T-helper 1 cell treated with Interleukin-12 subunit alpha and Interleukin-12 subunit beta and Interleukin-4 antibody, amounts not matched to agents 30 μg/mL and 1 μg/mL, for 36 hours (primary cell): Measurements from ENCODE around the gene DENND1A.
"Not testable (repeated sequence)": the region's sequence is repeated elsewhere in the genome, so short reads cannot be mapped to it uniquely, and the experiment has no call there.

Experiments
- H3K27ac Mint-ChIP-seq: one replicate; pipeline ENCODE4 v1.8.0; 2021; ENCODE audit warnings: mild to moderate bottlenecking, mixed read lengths
- H3K27me3 Mint-ChIP-seq: one replicate; pipeline ENCODE4 v1.8.0; 2021; ENCODE audit warnings: low read depth, mixed read lengths
- H3K36me3 Mint-ChIP-seq: one replicate; pipeline ENCODE4 v1.8.0; 2021; ENCODE audit warnings: low read depth, mixed read lengths
- H3K4me1 Mint-ChIP-seq: one replicate; pipeline ENCODE4 v1.8.0; 2021; ENCODE audit warnings: low read depth, mixed read lengths
- H3K4me3 Mint-ChIP-seq: one replicate; pipeline ENCODE4 v1.8.0; 2021; ENCODE audit warnings: mild to moderate bottlenecking, moderate library complexity, mixed read lengths
- H3K9me3 Mint-ChIP-seq: one replicate; pipeline ENCODE4 v1.8.0; 2021; ENCODE audit warnings: mixed read lengths

The DENND1A gene

DNA sequence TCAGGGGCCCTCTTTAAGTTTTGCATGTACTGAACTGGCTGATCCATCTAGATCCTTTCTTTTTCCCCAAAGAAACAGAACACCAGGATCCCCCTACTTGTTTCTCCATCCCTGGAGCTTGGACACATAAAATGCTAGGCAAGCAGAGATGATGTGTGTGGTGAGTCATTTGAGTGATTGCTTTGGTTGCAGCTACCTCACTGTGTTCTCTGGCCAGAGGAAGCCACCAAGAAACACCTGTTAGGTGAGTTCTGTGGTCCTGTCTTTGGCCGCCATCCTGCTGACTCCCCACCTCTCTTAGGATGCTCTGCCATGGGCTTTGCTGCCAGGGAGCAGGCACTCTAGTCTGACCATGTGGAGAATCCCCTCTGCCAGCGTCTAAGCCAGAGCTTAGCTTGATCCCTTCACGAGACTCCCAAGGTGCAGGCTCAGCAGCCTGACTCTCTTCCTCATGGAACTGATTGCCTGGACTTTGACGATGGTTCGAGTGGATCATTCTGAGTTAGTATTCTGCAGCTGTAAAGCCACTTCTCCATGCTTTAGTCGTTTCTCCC lies 27.3 kb upstream of the DENND1A start:
- Mint-ChIP-seq H3K9me3 (no peaks in the 10 kb centered on the region), H3K4me3 (no peak overlapping the region), H3K27me3 (peaks cover 11% of the 10 kb centered on the region), H3K36me3 (no peaks in the 10 kb centered on the region), H3K27ac (no peak overlapping the region), H3K4me1 (no peaks in the 10 kb centered on the region)

DNA sequence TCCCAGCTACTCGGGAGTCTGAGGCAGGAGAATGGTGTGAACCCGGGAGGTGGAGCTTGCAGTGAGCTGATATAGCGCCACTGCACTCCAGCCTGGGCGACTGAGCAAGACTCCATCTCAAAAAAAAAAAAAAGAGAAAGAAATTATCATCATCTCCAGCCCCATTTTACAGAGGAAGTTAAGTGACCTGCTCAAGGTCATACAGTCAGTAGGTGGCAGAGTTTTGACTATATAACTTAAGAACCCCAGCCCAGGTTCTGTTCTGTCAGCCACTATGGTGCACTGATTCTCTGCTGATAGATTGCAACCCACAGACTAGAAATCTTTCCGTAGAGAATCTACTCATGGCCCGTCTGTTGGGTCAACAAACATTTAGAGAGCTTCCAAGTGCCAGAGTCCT lies 25.7 kb upstream of the DENND1A start:
- H3K36me3 Mint-ChIP-seq = no peaks in the 10 kb centered on the region
- H3K27ac Mint-ChIP-seq = no peak overlapping the region
- peaks cover 11% of the 10 kb centered on the region for H3K27me3 Mint-ChIP-seq
- H3K4me1 Mint-ChIP-seq = no peaks in the 10 kb centered on the region
- no peak overlapping the region for H3K4me3 Mint-ChIP-seq
- no peaks in the 10 kb centered on the region for H3K9me3 Mint-ChIP-seq

DNA sequence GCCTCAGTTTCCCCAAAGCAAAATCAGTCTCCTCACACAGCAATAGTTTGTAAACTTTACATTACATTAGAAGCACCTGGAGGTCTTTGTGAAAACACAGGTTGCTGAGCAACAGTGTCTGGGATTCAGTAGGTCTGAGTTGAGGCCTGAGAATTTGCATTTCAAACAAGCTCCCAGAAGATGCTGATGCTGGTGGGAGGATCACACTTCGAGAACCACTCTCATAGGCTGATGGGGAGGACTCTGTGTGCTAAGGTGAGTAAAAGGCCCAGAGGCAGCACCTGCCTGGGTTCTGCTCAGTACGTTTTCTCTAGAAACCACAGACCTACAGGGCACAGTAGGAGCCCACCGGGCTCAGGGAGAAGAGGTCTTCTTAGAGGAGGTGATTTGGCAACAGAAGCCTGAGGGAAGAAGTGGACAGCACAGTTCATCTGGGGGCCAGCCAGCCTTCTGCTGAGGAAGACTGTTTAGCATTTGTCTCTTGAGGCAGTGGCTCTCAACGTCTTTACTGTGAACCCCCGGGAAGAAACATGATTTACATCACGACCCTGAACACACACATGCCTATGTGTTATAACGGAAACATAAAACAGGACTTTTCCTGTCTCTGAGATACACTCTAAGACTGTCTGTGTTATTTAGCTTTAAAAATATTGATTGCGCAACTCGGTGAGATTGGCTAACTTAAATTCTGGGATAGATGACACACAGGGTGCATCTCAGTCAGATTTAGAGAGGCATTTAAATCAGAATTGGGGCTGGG lies 24.8 kb upstream of the DENND1A start:
- no peaks in the 10 kb centered on the region for H3K9me3 Mint-ChIP-seq
- H3K4me1 Mint-ChIP-seq = no peaks in the 10 kb centered on the region
- no peak overlapping the region for H3K27ac Mint-ChIP-seq
- peaks cover 4% of the 10 kb centered on the region for H3K27me3 Mint-ChIP-seq
- H3K4me3 Mint-ChIP-seq = no peak overlapping the region
- H3K36me3 Mint-ChIP-seq = no peaks in the 10 kb centered on the region

- H3K27ac Mint-ChIP-seq = no peak overlapping the region
- H3K4me1 Mint-ChIP-seq = no peaks in the 10 kb centered on the region
- no peak overlapping the region for H3K4me3 Mint-ChIP-seq
- no peaks in the 10 kb centered on the region for H3K9me3 Mint-ChIP-seq
- H3K27me3 Mint-ChIP-seq = peaks cover 4% of the 10 kb centered on the region
- no peaks in the 10 kb centered on the region for H3K36me3 Mint-ChIP-seq
Observed at GRCh38 chr9:123952641-123953495, 22.9 kb upstream of the DENND1A start.

GRCh38 chr9:123948286-123948685 lies 18.4 kb upstream of the DENND1A start:
- Mint-ChIP-seq H3K4me3 (no peak overlapping the region), H3K9me3 (no peaks in the 10 kb centered on the region), H3K27ac (no peak overlapping the region), H3K36me3 (no peaks in the 10 kb centered on the region), H3K27me3 (peaks cover 4% of the 10 kb centered on the region), H3K4me1 (no peaks in the 10 kb centered on the region)

DNA sequence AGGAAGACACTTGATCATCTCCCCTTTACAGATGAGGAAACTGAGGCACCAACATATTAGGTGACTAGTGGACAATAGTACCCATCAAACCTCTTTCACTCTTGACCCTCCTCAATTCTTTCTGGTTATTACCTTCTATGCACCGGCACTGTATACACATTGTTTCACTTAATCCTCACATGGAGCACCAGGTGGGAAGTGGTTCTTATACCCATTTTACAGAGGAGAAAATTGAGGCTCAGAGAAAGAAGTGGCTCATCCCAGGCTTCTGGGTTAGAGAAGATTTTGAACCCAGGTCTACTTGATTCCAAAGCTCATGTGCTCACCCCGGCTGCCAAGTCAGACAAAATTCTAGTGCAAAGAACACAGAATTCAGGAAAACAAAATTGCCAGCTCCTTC lies 17.4 kb upstream of the DENND1A start:
- no peaks in the 10 kb centered on the region for H3K4me1 Mint-ChIP-seq
- no peaks in the 10 kb centered on the region for H3K27me3 Mint-ChIP-seq
- no peaks in the 10 kb centered on the region for H3K36me3 Mint-ChIP-seq
- H3K27ac Mint-ChIP-seq = no peak overlapping the region
- H3K4me3 Mint-ChIP-seq = no peak overlapping the region
- no peaks in the 10 kb centered on the region for H3K9me3 Mint-ChIP-seq

GRCh38 chr9:123946101-123946821 lies 16.3 kb upstream of the DENND1A start:
- Mint-ChIP-seq H3K36me3 (no peaks in the 10 kb centered on the region), H3K27me3 (peaks cover under 1% of the 10 kb centered on the region), H3K4me3 (no peak overlapping the region), H3K9me3 (no peaks in the 10 kb centered on the region), H3K4me1 (no peaks in the 10 kb centered on the region), H3K27ac (no peak overlapping the region)

GRCh38 chr9:123945532-123945931 lies 15.6 kb upstream of the DENND1A start:
- H3K27ac Mint-ChIP-seq = no peak overlapping the region
- H3K36me3 Mint-ChIP-seq = no peaks in the 10 kb centered on the region
- no peak overlapping the region for H3K4me3 Mint-ChIP-seq
- peaks cover 6% of the 10 kb centered on the region for H3K27me3 Mint-ChIP-seq
- H3K4me1 Mint-ChIP-seq = no peaks in the 10 kb centered on the region
- H3K9me3 Mint-ChIP-seq = no peaks in the 10 kb centered on the region

DNA sequence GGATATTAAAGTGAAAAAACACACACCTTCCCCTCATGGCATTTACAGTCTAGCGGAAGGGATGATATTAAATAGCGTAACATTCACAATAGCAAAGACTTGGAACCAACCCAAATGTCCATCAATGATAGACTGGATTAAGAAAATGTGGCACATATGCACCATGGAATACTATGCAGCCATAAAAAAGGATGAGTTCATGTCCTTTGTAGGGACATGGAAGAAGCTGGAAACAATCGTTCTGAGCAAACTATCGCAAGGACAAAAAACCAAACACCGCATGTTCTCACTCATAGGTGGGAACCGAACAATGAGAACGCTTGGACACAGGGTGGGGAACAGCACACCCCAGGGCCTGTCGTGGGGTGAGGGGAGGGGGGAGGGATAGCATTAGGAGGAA lies 14.5 kb upstream of the DENND1A start:
- not testable (repeated sequence) for H3K9me3 Mint-ChIP-seq

GRCh38 chr9:123943671-123944070 lies 13.7 kb upstream of the DENND1A start:
- no peaks in the 10 kb centered on the region for H3K4me1 Mint-ChIP-seq
- no peak overlapping the region for H3K27ac Mint-ChIP-seq
- peaks cover 10% of the 10 kb centered on the region for H3K27me3 Mint-ChIP-seq
- H3K36me3 Mint-ChIP-seq = no peaks in the 10 kb centered on the region
- H3K9me3 Mint-ChIP-seq = no peaks in the 10 kb centered on the region
- H3K4me3 Mint-ChIP-seq = no peak overlapping the region

More for the DNA sequence above, 14.5 kb upstream of the DENND1A start:
- not testable (repeated sequence) for H3K4me3 Mint-ChIP-seq, H3K27me3 Mint-ChIP-seq, H3K4me1 Mint-ChIP-seq, H3K36me3 Mint-ChIP-seq, H3K27ac Mint-ChIP-seq

GRCh38 chr9:123942542-123942941 lies 12.6 kb upstream of the DENND1A start:
- H3K9me3 Mint-ChIP-seq = no peaks in the 10 kb centered on the region
- H3K27me3 Mint-ChIP-seq = peaks cover 10% of the 10 kb centered on the region
- H3K36me3 Mint-ChIP-seq = no peaks in the 10 kb centered on the region
- no peaks in the 10 kb centered on the region for H3K4me1 Mint-ChIP-seq
- no peak overlapping the region for H3K4me3 Mint-ChIP-seq
- H3K27ac Mint-ChIP-seq = no peak overlapping the region

DNA sequence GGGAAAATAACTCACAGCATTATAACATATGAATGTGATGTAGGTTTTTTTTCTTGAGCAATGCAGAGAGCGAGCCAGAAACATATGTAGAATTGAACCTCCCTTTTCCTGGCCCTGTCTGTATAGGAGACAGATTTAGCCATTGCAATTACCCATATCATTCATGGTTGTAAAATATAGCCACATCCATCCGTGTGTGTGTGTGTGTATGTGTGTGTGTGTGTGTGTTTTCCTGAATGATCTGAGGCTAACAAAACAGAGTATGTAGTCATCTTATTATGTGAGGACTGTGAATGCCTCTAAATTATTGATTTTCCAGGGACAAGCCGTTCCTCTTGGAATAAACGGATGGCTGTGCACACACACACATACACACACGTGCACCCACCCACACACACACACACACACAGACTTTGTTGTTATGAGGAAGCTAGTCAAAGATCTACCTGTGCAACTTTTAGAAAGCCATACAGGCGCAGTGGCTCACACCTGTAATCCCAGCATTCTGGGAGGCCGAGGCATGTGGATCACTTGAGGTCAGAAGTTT lies 11.7 kb upstream of the DENND1A start:
- Mint-ChIP-seq H3K27me3 (peaks cover 12% of the 10 kb centered on the region), H3K4me3 (no peak overlapping the region), H3K27ac (no peak overlapping the region), H3K36me3 (no peaks in the 10 kb centered on the region), H3K4me1 (no peaks in the 10 kb centered on the region), H3K9me3 (peaks cover 1% of the 10 kb centered on the region)

- H3K4me3 Mint-ChIP-seq = no peak overlapping the region
- H3K36me3 Mint-ChIP-seq = peaks cover 1% of the 10 kb centered on the region
- peaks cover 4% of the 10 kb centered on the region for H3K9me3 Mint-ChIP-seq
- peaks cover 19% of the 10 kb centered on the region for H3K27me3 Mint-ChIP-seq
- H3K4me1 Mint-ChIP-seq = no peaks in the 10 kb centered on the region
- H3K27ac Mint-ChIP-seq = no peak overlapping the region
Observed at GRCh38 chr9:123940721-123941523, 11.0 kb upstream of the DENND1A start.
